PC-9 (cell line): ENCODE measurements around the gene VGLL4.

Source experiments
- EZH2 ChIP-seq: fragments of 200-600 bp; sonication (generic); IDR thresholded peaks from 2 replicates; pipeline ENCODE4 v1.8.0; 2017; ENCODE audit warnings: antibody characterized with exemption, low read depth
- TF ChIP-seq, protein P1 (sequence below): fragments of 200-600 bp; sonication (generic); conservative IDR thresholded peaks from 2 replicates; pipeline ENCODE4 v1.6.1; 2017; ENCODE audit warnings: mixed run types, antibody characterized with exemption, mild to moderate bottlenecking, moderate library complexity

GRCh38 chr3:11581237-11582190 is 62.2 kb downstream of the VGLL4 start:
- TF ChIP-seq EZH2: no peak
- TF ChIP-seq, protein P1, sequence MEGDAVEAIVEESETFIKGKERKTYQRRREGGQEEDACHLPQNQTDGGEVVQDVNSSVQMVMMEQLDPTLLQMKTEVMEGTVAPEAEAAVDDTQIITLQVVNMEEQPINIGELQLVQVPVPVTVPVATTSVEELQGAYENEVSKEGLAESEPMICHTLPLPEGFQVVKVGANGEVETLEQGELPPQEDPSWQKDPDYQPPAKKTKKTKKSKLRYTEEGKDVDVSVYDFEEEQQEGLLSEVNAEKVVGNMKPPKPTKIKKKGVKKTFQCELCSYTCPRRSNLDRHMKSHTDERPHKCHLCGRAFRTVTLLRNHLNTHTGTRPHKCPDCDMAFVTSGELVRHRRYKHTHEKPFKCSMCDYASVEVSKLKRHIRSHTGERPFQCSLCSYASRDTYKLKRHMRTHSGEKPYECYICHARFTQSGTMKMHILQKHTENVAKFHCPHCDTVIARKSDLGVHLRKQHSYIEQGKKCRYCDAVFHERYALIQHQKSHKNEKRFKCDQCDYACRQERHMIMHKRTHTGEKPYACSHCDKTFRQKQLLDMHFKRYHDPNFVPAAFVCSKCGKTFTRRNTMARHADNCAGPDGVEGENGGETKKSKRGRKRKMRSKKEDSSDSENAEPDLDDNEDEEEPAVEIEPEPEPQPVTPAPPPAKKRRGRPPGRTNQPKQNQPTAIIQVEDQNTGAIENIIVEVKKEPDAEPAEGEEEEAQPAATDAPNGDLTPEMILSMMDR: no peak
